SK-N-MC (cell line): ENCODE measurements around the gene PRDM16.

Source experiments
- EZH2 ChIP-seq: fragments of 200-600 bp; sonication (generic); IDR thresholded peaks from one replicate; pipeline ENCODE4 v1.6.1; 2017; ENCODE audit warnings: antibody characterized with exemption
- POLR2AphosphoS5 ChIP-seq: IDR thresholded peaks from 2 replicates; pipeline ENCODE4 v1.6.1; 2012; ENCODE audit warnings: mild to moderate bottlenecking, low read depth, low read length, borderline replicate concordance

- no peak for TF ChIP-seq EZH2
- TF ChIP-seq POLR2AphosphoS5: no peak
These were observed 51.1 kb downstream of the PRDM16 start for GRCh38 chr1:3120140-3120539.
